Loucy (cell line): ENCODE measurements around the gene SUSD6.

Source experiments
- EZH2phosphoT487 ChIP-seq: fragments of 200-600 bp; IDR thresholded peaks from 2 replicates; pipeline ENCODE4 v1.6.1; 2018; ENCODE audit warnings: antibody characterized with exemption, mild to moderate bottlenecking, moderate library complexity, borderline replicate concordance
- TF ChIP-seq, protein P1 (sequence below): fragments of 200-600 bp; sonication (generic); conservative IDR thresholded peaks from 2 replicates; pipeline ENCODE4 v1.5.1; 2014; ENCODE audit warnings: mild to moderate bottlenecking, antibody characterized with exemption, low read length

DNA sequence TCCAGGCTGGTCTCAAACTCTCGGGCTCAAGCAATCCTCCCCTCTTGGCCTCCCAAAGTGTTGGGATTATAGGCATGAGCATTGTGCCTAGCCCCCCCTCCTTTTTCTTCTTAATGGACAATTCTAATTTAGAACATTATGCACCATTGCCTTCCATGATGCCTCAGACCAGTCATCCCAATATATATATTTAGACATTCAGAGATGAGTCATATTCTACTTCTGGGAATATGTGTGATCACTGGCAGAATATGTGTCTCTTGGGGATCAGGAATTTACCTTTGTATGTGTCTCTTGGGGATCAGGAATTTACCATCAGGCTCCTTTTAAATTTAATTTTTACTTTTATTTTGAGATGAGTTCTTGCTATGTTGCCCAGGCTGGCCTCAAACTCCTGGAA lies 29.2 kb upstream of the SUSD6 start:
- TF ChIP-seq, protein P1, sequence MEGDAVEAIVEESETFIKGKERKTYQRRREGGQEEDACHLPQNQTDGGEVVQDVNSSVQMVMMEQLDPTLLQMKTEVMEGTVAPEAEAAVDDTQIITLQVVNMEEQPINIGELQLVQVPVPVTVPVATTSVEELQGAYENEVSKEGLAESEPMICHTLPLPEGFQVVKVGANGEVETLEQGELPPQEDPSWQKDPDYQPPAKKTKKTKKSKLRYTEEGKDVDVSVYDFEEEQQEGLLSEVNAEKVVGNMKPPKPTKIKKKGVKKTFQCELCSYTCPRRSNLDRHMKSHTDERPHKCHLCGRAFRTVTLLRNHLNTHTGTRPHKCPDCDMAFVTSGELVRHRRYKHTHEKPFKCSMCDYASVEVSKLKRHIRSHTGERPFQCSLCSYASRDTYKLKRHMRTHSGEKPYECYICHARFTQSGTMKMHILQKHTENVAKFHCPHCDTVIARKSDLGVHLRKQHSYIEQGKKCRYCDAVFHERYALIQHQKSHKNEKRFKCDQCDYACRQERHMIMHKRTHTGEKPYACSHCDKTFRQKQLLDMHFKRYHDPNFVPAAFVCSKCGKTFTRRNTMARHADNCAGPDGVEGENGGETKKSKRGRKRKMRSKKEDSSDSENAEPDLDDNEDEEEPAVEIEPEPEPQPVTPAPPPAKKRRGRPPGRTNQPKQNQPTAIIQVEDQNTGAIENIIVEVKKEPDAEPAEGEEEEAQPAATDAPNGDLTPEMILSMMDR: no peak
- TF ChIP-seq EZH2phosphoT487: no peak
